ENCODE results near the gene UMAD1.
"Not testable (repeated sequence)": the region's sequence is repeated elsewhere in the genome, so short reads cannot be mapped to it uniquely, and the experiment has no call there.

Gene UMAD1

DNA sequence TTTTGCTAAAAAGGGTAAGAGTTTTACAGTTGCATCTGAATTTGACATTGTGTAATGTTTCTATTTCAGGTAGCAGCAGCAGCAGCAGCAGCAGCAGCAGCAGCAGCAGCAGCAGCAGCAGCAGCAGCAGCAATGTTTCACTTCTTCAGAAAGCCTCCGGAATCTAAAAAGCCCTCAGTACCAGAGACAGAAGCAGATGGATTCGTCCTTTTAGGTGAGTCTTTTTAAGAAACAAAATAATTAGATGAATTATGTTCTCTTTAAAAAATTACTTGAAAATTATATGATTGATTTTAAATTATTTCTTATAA is 32.6 kb downstream of the UMAD1 start:
- Histone ChIP-seq H3K4me2 (ENCODE audit: low read depth, low read length) (peak overlapping the region; percentile 21; the same call in 1 of the 2 replicates), H3K4me3 (ENCODE audit: low read length) (peak overlapping the region; percentile 1; the same call in 1 of the 2 replicates), H3F3A (ENCODE audit: insufficient read depth, low read length) (peaks cover 8% of the 10 kb centered on the region; the same call in 1 of the 2 replicates), H3K27me3 (replicated peaks; ENCODE audit: insufficient read depth, low read length) (no peaks in the 10 kb centered on the region), H3K9me2 (replicated peaks; ENCODE audit: insufficient read depth, low read length) (no peaks in the 10 kb centered on the region), H3K79me2 (ENCODE audit: low read length) (no peaks in the 10 kb centered on the region), H2AFZ (ENCODE audit: low read length) (no peak overlapping the region), H3K4me1 (ENCODE audit: low read length) (peaks cover 21% of the 10 kb centered on the region), H3K9ac (ENCODE audit: low read length) (no peak overlapping the region), H3K36me3 (replicated peaks; ENCODE audit: insufficient read depth, low read length) (no peaks in the 10 kb centered on the region), H3K27ac (ENCODE audit: low read length) (no peak overlapping the region), H4K20me1 (ENCODE audit: insufficient read depth, low read length) (no peaks in the 10 kb centered on the region), H3K9me3 (replicated peaks; ENCODE audit: insufficient read depth, low read length) (no peaks in the 10 kb centered on the region)
- TF ChIP-seq EZH2 (optimal IDR thresholded peaks at IDR 0.05; ENCODE audit: low read depth, low read length) (no peak), EZH2phosphoT487 (IDR thresholded peaks at IDR 0.05; ENCODE audit: low read length) (no peak)
- TF ChIP-seq, protein P1, sequence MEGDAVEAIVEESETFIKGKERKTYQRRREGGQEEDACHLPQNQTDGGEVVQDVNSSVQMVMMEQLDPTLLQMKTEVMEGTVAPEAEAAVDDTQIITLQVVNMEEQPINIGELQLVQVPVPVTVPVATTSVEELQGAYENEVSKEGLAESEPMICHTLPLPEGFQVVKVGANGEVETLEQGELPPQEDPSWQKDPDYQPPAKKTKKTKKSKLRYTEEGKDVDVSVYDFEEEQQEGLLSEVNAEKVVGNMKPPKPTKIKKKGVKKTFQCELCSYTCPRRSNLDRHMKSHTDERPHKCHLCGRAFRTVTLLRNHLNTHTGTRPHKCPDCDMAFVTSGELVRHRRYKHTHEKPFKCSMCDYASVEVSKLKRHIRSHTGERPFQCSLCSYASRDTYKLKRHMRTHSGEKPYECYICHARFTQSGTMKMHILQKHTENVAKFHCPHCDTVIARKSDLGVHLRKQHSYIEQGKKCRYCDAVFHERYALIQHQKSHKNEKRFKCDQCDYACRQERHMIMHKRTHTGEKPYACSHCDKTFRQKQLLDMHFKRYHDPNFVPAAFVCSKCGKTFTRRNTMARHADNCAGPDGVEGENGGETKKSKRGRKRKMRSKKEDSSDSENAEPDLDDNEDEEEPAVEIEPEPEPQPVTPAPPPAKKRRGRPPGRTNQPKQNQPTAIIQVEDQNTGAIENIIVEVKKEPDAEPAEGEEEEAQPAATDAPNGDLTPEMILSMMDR (IDR thresholded peaks at IDR 0.05; ENCODE audit: low read length), result no peak
- DNase-seq, result peak; percentile 40

DNA sequence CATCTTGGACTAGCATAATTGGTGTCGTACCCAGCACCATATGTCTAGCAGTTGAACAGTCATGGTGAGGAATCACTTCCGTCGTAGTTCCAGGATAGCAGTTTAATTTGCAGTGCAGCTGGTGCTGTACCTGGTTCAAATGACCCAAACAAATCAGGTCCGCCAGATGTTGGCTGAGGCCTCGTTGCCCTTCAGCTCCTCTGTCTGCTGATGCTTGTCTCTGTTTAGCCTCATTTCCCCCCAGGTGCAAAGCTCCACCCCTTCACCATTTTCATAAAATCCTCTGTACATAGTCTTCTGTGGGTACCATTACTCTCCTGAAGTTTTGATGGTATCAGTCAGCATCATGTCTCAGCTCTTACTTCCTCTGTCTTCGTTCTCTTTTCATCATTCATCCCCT is 35.1 kb downstream of the UMAD1 start:
- no peak for TF ChIP-seq EZH2 (optimal IDR thresholded peaks at IDR 0.05; ENCODE audit: low read depth, low read length)
- TF ChIP-seq, protein P1 (IDR thresholded peaks at IDR 0.05; ENCODE audit: low read length), result no peak

DNA sequence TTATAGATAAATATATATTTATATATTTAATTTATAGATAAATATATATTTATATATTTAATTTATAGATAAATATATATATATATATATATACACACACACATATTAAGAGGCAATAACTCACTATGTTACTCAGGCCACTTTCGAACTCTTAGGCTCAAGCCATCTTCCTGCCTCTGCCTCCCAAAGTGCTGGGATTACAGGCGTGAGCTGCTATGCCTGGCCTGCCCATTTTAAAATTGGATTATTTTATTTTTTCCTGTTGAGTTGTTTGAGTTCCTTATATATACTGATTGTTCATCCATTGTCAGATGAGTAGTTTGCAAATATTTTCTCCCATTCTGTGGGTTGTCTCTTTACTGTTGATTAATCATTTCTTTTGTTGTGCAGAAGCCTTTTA is 39.1 kb downstream of the UMAD1 start:
- H3K4me3 ChIP-seq (ENCODE audit: low read length); H3K27me3 ChIP-seq (replicated peaks; ENCODE audit: insufficient read depth, low read length); H4K20me1 ChIP-seq (ENCODE audit: insufficient read depth, low read length); H2AFZ ChIP-seq (ENCODE audit: low read length); H3K27ac ChIP-seq (ENCODE audit: low read length); H3K9me3 ChIP-seq (replicated peaks; ENCODE audit: insufficient read depth, low read length); H3K9me2 ChIP-seq (replicated peaks; ENCODE audit: insufficient read depth, low read length); H3K79me2 ChIP-seq (ENCODE audit: low read length); H3K9ac ChIP-seq (ENCODE audit: low read length); DNase-seq; H3K36me3 ChIP-seq (replicated peaks; ENCODE audit: insufficient read depth, low read length); H3K4me2 ChIP-seq (ENCODE audit: low read depth, low read length): not testable (repeated sequence)
- peaks cover 23% of the 10 kb centered on the region for H3K4me1 ChIP-seq (ENCODE audit: low read length)
- H3F3A ChIP-seq (ENCODE audit: insufficient read depth, low read length), result peaks cover 14% of the 10 kb centered on the region; the same call in 1 of the 2 replicates

More for the DNA sequence above, 35.1 kb downstream of the UMAD1 start:
- Histone ChIP-seq H3K9me2 (replicated peaks; ENCODE audit: insufficient read depth, low read length) (no peaks in the 10 kb centered on the region), H3K27me3 (replicated peaks; ENCODE audit: insufficient read depth, low read length) (no peaks in the 10 kb centered on the region), H3F3A (ENCODE audit: insufficient read depth, low read length) (peaks cover 9% of the 10 kb centered on the region; the same call in 1 of the 2 replicates), H3K36me3 (replicated peaks; ENCODE audit: insufficient read depth, low read length) (no peaks in the 10 kb centered on the region), H3K9ac (ENCODE audit: low read length) (no peak overlapping the region), H3K27ac (ENCODE audit: low read length) (no peak overlapping the region), H3K4me1 (ENCODE audit: low read length) (peaks cover 21% of the 10 kb centered on the region), H4K20me1 (ENCODE audit: insufficient read depth, low read length) (no peaks in the 10 kb centered on the region), H3K9me3 (replicated peaks; ENCODE audit: insufficient read depth, low read length) (no peaks in the 10 kb centered on the region), H3K4me3 (ENCODE audit: low read length) (no peak overlapping the region), H3K4me2 (ENCODE audit: low read depth, low read length) (no peak overlapping the region), H2AFZ (ENCODE audit: low read length) (no peak overlapping the region), H3K79me2 (ENCODE audit: low read length) (no peaks in the 10 kb centered on the region)
- no peak for DNase-seq

DNA sequence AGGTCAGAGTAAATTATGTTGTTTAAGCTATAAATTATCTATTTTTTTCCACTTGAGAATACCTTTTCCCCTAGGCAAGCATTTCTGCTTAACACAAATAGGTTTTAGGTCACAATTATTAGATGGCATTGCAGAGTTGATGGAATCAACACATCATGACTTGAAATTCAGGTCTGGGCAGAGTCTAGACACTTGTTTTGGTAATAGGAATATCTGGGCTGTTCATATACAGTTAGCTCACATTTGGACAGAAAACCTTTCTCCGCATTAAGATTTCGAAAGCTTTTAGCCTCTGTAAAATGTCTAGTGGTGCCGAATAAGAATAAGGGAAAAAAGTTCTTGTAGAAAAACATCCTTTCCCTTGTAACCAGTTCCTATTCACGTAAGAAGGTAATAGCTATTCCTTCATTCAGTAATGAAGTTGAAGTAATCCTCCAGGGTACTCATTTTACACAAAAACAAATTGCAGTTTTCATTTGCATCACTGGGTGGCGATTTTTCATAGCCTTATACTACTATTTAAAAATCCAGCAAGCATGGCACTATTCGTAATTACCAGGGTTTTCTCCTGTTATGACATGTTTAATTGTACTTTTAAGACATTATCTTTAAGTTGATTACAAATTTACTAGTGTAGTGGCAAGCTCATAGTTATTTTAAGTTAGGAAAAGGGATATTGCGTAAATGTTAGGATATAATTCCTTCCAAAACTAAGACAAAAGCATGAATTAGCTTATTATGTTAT is 40.8 kb downstream of the UMAD1 start:
- Histone ChIP-seq H3K9ac (ENCODE audit: low read length) (peak overlapping the region; percentile 17; the same call in 1 of the 2 replicates), H3K4me1 (ENCODE audit: low read length) (peaks cover 23% of the 10 kb centered on the region), H3K79me2 (ENCODE audit: low read length) (no peaks in the 10 kb centered on the region), H4K20me1 (ENCODE audit: insufficient read depth, low read length) (no peaks in the 10 kb centered on the region), H3K4me2 (ENCODE audit: low read depth, low read length) (peak overlapping the region; percentile 65), H3K36me3 (replicated peaks; ENCODE audit: insufficient read depth, low read length) (no peaks in the 10 kb centered on the region), H3K9me3 (replicated peaks; ENCODE audit: insufficient read depth, low read length) (no peaks in the 10 kb centered on the region), H3K9me2 (replicated peaks; ENCODE audit: insufficient read depth, low read length) (no peaks in the 10 kb centered on the region), H3F3A (ENCODE audit: insufficient read depth, low read length) (peaks cover 14% of the 10 kb centered on the region; the same call in 1 of the 2 replicates), H3K27ac (ENCODE audit: low read length) (peak overlapping the region; percentile 38; the same call in 1 of the 2 replicates), H3K4me3 (ENCODE audit: low read length) (no peak overlapping the region), H3K27me3 (replicated peaks; ENCODE audit: insufficient read depth, low read length) (no peaks in the 10 kb centered on the region), H2AFZ (ENCODE audit: low read length) (peak overlapping the region; percentile 38)
- DNase-seq, result peak; percentile 83
- TF ChIP-seq EZH2 (optimal IDR thresholded peaks at IDR 0.05; ENCODE audit: low read depth, low read length), result no peak
- TF ChIP-seq, protein P1 (IDR thresholded peaks at IDR 0.05; ENCODE audit: low read length), result peak; percentile 73

Measured in MM.1S (cell line).